HCEC 1CT (cell line): Measurements from ENCODE around the gene PRDM16.

Experiments used
- DNase-seq: peaks from one replicate; pipeline ENCODE4 v3.0.0-alpha.2; 2017

The PRDM16 gene

GRCh38 chr1:3457910-3458883 lies 389.2 kb downstream of the PRDM16 start:
- no peak for DNase-seq

- DNase-seq, result no peak
Measured at GRCh38 chr1:3459051-3459908, 390.3 kb downstream of the PRDM16 start.

GRCh38 chr1:3459940-3460671 lies 391.1 kb downstream of the PRDM16 start:
- DNase-seq, result no peak

GRCh38 chr1:3460672-3461131 lies 391.7 kb downstream of the PRDM16 start:
- no peak for DNase-seq

- no peak for DNase-seq
Measured at GRCh38 chr1:3461238-3461933, 392.4 kb downstream of the PRDM16 start.

- DNase-seq, result no peak
Measured at GRCh38 chr1:3461934-3462275, 392.9 kb downstream of the PRDM16 start.

GRCh38 chr1:3462356-3463012 lies 393.5 kb downstream of the PRDM16 start:
- DNase-seq, result no peak

GRCh38 chr1:3463013-3463385 lies 394.0 kb downstream of the PRDM16 start:
- DNase-seq, result no peak

- no peak for DNase-seq
Measured at GRCh38 chr1:3463408-3463863, 394.4 kb downstream of the PRDM16 start.

GRCh38 chr1:3463891-3464648 lies 395.1 kb downstream of the PRDM16 start:
- DNase-seq, result no peak

GRCh38 chr1:3464649-3465025 lies 395.6 kb downstream of the PRDM16 start:
- no peak for DNase-seq

- no peak for DNase-seq
Measured at GRCh38 chr1:3465091-3465934, 396.3 kb downstream of the PRDM16 start.

GRCh38 chr1:3465935-3466321 lies 396.9 kb downstream of the PRDM16 start:
- DNase-seq, result no peak

- DNase-seq, result no peak
Measured at GRCh38 chr1:3466366-3467075, 397.5 kb downstream of the PRDM16 start.

GRCh38 chr1:3467096-3468036 lies 398.4 kb downstream of the PRDM16 start:
- DNase-seq, result no peak

GRCh38 chr1:3468236-3469103 lies 399.5 kb downstream of the PRDM16 start:
- DNase-seq, result no peak
